ENCODE results near the gene NEK4. TPM values are rescaled to one million over a fixed set of nuclear protein-coding genes. Genes with fewer than 3 reads are reported as not detected.

The NEK4 gene
- total and polyA plus RNA-seq, 10 of the 15 experiments (the other 5 are each of a cell fraction or from before 2014, with no cell fraction given) = 7.0 to 29.1 (median 16.4) TPM

- Histone ChIP-seq H4K20me1 (ENCODE audit: control insufficient read depth, insufficient read depth) (no peaks in the 10 kb centered on the region), H3K27ac (ENCODE audit: control insufficient read depth, insufficient read depth) (peak overlapping the region; percentile 75), H3K4me3 (peak overlapping the region; percentile 48), H3K27me3 (replicated peaks in 1 of 2; ENCODE audit: control insufficient read depth in 2 of 2, insufficient read depth in 2 of 2, low read length in 1 of 2) (no peaks in the 10 kb centered on the region), H2AFZ (ENCODE audit: control insufficient read depth, low read depth, low read length) (no peak overlapping the region), H3K4me2 (ENCODE audit: control insufficient read depth, insufficient read depth) (peak overlapping the region; percentile 88), H3K36me3 (ENCODE audit: control insufficient read depth in 2 of 2, insufficient read depth in 2 of 2, low read length in 1 of 2) (peaks cover 0 to 17% of the 10 kb centered on the region in 2 experiments; a peak in 3 of 4 replicates), H3K9ac (ENCODE audit: control insufficient read depth, insufficient read depth, low read length) (peak overlapping the region; percentile 43; the same call in 1 of the 2 replicates), H3K79me2 (ENCODE audit: control insufficient read depth, insufficient read depth, low read length) (peaks cover 69% of the 10 kb centered on the region), H3K4me1 (ENCODE audit: control insufficient read depth, insufficient read depth, low read length) (peaks cover 17% of the 10 kb centered on the region), H3K9me3 (replicated peaks; ENCODE audit: control insufficient read depth, insufficient read depth, low read length) (no peaks in the 10 kb centered on the region)
- BruUV-seq (replicated peaks) = no TSS peak
- intact Hi-C loops (cut with micrococcal nuclease; ENCODE audit: unreplicated experiment) (loop anchor here (10.0 kb wide), 1 partner anchor 227 kb away; the partner anchor contains the start of genes NISCH and TNNC1), in situ Hi-C loops (cut with MboI) (no loop called here)
- no peak for TF ChIP-seq NKRF (conservative IDR thresholded peaks at IDR 0.05)
- no peak for TF ChIP-seq MTA3 (IDR thresholded peaks at IDR 0.05; ENCODE audit: borderline replicate concordance, low read length)
- no peak for TF ChIP-seq ZBTB33 (IDR thresholded peaks at IDR 0.05)
- TF ChIP-seq MYB (IDR thresholded peaks at IDR 0.05; ENCODE audit: borderline replicate concordance, low read depth, low read length) = no peak
- TF ChIP-seq ZNF24 (IDR thresholded peaks at IDR 0.05) = no peak
- no peak for TF ChIP-seq WRNIP1 (IDR thresholded peaks at IDR 0.05; ENCODE audit: borderline replicate concordance, low read depth, low read length)
- no peak for TF ChIP-seq ZBTB40 (IDR thresholded peaks at IDR 0.05; ENCODE audit: borderline replicate concordance)
- no peak for TF ChIP-seq KAT2A (conservative IDR thresholded peaks at IDR 0.05; ENCODE audit: control insufficient read depth, low read depth, low read length)
- TF ChIP-seq TARDBP (IDR thresholded peaks at IDR 0.05; ENCODE audit: borderline replicate concordance) = no peak
- TF ChIP-seq RFX5 (IDR thresholded peaks at IDR 0.05; ENCODE audit: low read depth, low read length) = no peak
- TF ChIP-seq ZBED1 (IDR thresholded peaks at IDR 0.05; ENCODE audit: borderline replicate concordance) = no peak
- TF ChIP-seq GABPA (IDR thresholded peaks at IDR 0.05; ENCODE audit: low read depth) = no peak
- CTCF ChIA-PET = interaction anchor here (0.8 to 2.2 kb wide), 4 partner anchors 10 to 233 kb away, joined by 3 to 9 read pairs (median 4); no protein-coding TSS in a partner anchor
- WGBS (ENCODE audit: insufficient coverage, insufficient replicate concordance, low lambda C conversion rate, missing lambda C conversion rate) = 27% methylated on average over 3 of the region's 3 CpGs
- no peak for FAIRE-seq
- POLR2A ChIA-PET = interaction anchor here (0.7 to 1.6 kb wide), 3 partner anchors 10 to 295 kb away, joined by 3 to 5 read pairs (median 5); no protein-coding TSS in a partner anchor
- SMC1A ChIA-PET (ENCODE audit: uncharacterized antibody, unreplicated experiment) = interaction anchor here (1.0 to 1.2 kb wide), 2 partner anchors 10 kb away, joined by 3 to 4 read pairs; no protein-coding TSS in a partner anchor
- ATAC-seq = no peak
- RAD21 ChIA-PET (ENCODE audit: unreplicated experiment) = interaction anchor here (1.0 to 1.5 kb wide), 3 partner anchors 93 to 269 kb away, joined by 3 to 5 read pairs (median 3); no protein-coding TSS in a partner anchor
- DNase-seq (ENCODE audit: low read depth, low spot score) = no peak
These were observed 89.1 kb downstream of the NEK4 start for GRCh38 chr3:52681596-52681995.

Data from GM12878 (cell line).